GM12875 (cell line): ENCODE results near the gene DNAH3.
A peak's percentile ranks its signal among the peaks of the same experiment; 100 is the strongest.

Experiments used
- H3K4me3 ChIP-seq: one replicate; pipeline ENCODE4 v1.5.1; 2011; ENCODE audit warnings: low read depth, low read length, control low read depth
- CTCF ChIP-seq: IDR thresholded peaks from 2 replicates; pipeline ENCODE4 v1.5.1; 2011; ENCODE audit warnings: low read depth, mild to moderate bottlenecking, control low read depth, inconsistent platforms, low read length, moderate library complexity, borderline replicate concordance; ENCODE audit not compliant: insufficient read depth

The DNAH3 gene

GRCh38 chr16:21166561-21166961 is 15.9 kb upstream of the DNAH3 start:
- H3K4me3 ChIP-seq: no peak overlapping the region
- TF ChIP-seq CTCF: no peak

GRCh38 chr16:21164521-21165168 is 14.0 kb upstream of the DNAH3 start:
- TF ChIP-seq CTCF: no peak
- no peak overlapping the region for H3K4me3 ChIP-seq

GRCh38 chr16:21163576-21163975 is 12.9 kb upstream of the DNAH3 start:
- no peak overlapping the region for H3K4me3 ChIP-seq
- TF ChIP-seq CTCF: no peak

- no peak for TF ChIP-seq CTCF
- no peak overlapping the region for H3K4me3 ChIP-seq
Observed at GRCh38 chr16:21162661-21163151, 12.1 kb upstream of the DNAH3 start.

GRCh38 chr16:21161211-21161610 is 10.6 kb upstream of the DNAH3 start:
- H3K4me3 ChIP-seq: no peak overlapping the region
- no peak for TF ChIP-seq CTCF

GRCh38 chr16:21160276-21160675 is 9.6 kb upstream of the DNAH3 start:
- no peak overlapping the region for H3K4me3 ChIP-seq
- TF ChIP-seq CTCF: no peak

GRCh38 chr16:21159281-21159951 is 8.8 kb upstream of the DNAH3 start:
- TF ChIP-seq CTCF: no peak
- H3K4me3 ChIP-seq: peak overlapping the region; percentile 70
